Right atrium auricular region (tissue), 2 donors: ENCODE results near the gene SNX24. TPM values are rescaled to one million over a fixed set of nuclear protein-coding genes. Genes with fewer than 3 reads are reported as not detected.

ENCODE experiments used
- DNase-seq: peaks from one replicate; pipeline ENCODE4 v3.0.0-alpha.2; 2019; ENCODE audit warnings: low spot score
- H3K27ac ChIP-seq, 2 donors: fragments of 200-600 bp; sonication (generic); 1 replicate in 1 of 2; 2 replicates in 1 of 2; pipeline ENCODE4 v1.5.1; 2016 to 2019
- H3K27me3 ChIP-seq, 2 donors: fragments of 200-600 bp; sonication (generic); one replicate each; pipeline versions ENCODE4 v1.5.1 to v1.6.0; 2017 to 2019
- H3K36me3 ChIP-seq: fragments of 200-600 bp; sonication (generic); one replicate; pipeline ENCODE4 v1.5.1; 2016
- H3K4me1 ChIP-seq, 2 donors: fragments of 200-600 bp; sonication (generic); one replicate each; pipeline versions ENCODE4 v1.5.1 to v1.6.0; 2017 to 2019
- H3K4me3 ChIP-seq, 2 donors: fragments of 200-600 bp; sonication (generic); 1 replicate in 1 of 2; 2 replicates in 1 of 2; pipeline ENCODE4 v1.5.1; 2017 to 2019; ENCODE audit warnings: mild to moderate bottlenecking in 1 of 2, moderate library complexity in 1 of 2
- H3K9me3 ChIP-seq, 2 donors: fragments of 200-600 bp; sonication (generic); one replicate each; pipeline ENCODE4 v1.5.1; 2019
- total RNA-seq, 2 donors: library from RNA; depleted of rRNA; stranded (reverse); fragments of >200 nt; gene quantifications; one replicate each; pipeline ENCODE4 v1.1.0, GENCODE V29; 2016
- TF ChIP-seq, protein P1 (sequence below), 2 donors: fragments of 200-600 bp; sonication (generic); IDR thresholded peaks; one replicate each; pipeline ENCODE4 v1.5.1; 2019; ENCODE audit warnings: antibody characterized with exemption in 2 of 2

The SNX24 gene
- total RNA-seq, 2 donors from 2014 or later, result 10.8 to 13.2 TPM

GRCh38 chr5:122880749-122881148 is 35.3 kb downstream of the SNX24 start:
- Histone ChIP-seq H3K36me3 (no peaks in the 10 kb centered on the region), H3K9me3 (no peaks in the 10 kb centered on the region), H3K4me3 (no peak overlapping the region), H3K27me3 (no peaks in the 10 kb centered on the region), H3K4me1 (peaks cover 0 to 8% of the 10 kb centered on the region in 2 donors), H3K27ac (no peak overlapping the region)
- no peak for DNase-seq
- TF ChIP-seq, protein P1, sequence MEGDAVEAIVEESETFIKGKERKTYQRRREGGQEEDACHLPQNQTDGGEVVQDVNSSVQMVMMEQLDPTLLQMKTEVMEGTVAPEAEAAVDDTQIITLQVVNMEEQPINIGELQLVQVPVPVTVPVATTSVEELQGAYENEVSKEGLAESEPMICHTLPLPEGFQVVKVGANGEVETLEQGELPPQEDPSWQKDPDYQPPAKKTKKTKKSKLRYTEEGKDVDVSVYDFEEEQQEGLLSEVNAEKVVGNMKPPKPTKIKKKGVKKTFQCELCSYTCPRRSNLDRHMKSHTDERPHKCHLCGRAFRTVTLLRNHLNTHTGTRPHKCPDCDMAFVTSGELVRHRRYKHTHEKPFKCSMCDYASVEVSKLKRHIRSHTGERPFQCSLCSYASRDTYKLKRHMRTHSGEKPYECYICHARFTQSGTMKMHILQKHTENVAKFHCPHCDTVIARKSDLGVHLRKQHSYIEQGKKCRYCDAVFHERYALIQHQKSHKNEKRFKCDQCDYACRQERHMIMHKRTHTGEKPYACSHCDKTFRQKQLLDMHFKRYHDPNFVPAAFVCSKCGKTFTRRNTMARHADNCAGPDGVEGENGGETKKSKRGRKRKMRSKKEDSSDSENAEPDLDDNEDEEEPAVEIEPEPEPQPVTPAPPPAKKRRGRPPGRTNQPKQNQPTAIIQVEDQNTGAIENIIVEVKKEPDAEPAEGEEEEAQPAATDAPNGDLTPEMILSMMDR (IDR thresholded peaks at IDR 0.05), result no peak

- Histone ChIP-seq H3K27me3 (no peaks in the 10 kb centered on the region), H3K36me3 (no peaks in the 10 kb centered on the region), H3K9me3 (peaks cover 0 to 7% of the 10 kb centered on the region in 2 donors), H3K4me1 (peaks cover 0 to 8% of the 10 kb centered on the region in 2 donors), H3K4me3 (no peak overlapping the region), H3K27ac (no peak overlapping the region)
- no peak for DNase-seq
- TF ChIP-seq, protein P1 (IDR thresholded peaks at IDR 0.05), result no peak
Measured at GRCh38 chr5:122882831-122883230, 37.4 kb downstream of the SNX24 start.

DNA sequence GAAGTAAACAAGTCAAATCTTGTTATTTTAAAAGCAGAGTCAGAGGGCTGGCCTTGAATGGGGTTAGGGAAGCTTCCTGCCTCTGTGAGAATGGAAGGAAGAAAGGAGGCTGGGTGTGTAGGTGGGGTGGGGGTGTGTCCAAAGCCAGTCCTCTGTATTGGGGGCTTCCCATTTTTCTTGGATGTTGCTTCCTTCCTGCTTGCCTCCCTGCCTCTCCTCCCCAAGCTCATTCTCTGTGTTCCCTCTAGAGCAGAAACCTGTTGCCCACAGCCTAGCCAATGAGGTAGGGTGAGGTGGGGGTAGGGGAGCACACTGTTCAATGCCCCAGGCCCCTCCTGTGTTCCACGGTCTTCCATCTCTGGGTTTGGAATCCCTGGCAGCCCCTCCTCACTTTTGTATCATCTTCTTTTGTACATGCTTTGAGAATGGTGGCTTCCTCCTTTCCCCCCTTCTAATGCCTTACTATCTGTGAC is 39.7 kb downstream of the SNX24 start:
- Histone ChIP-seq H3K27ac (no peak overlapping the region), H3K9me3 (peaks cover 0 to 7% of the 10 kb centered on the region in 2 donors), H3K36me3 (no peaks in the 10 kb centered on the region), H3K4me1 (peaks cover 0 to 7% of the 10 kb centered on the region in 2 donors), H3K27me3 (no peaks in the 10 kb centered on the region), H3K4me3 (no peak overlapping the region)
- DNase-seq, result no peak
- TF ChIP-seq, protein P1 (IDR thresholded peaks at IDR 0.05), result no peak

GRCh38 chr5:122885891-122886290 is 40.5 kb downstream of the SNX24 start:
- no peak for DNase-seq
- Histone ChIP-seq H3K36me3 (no peaks in the 10 kb centered on the region), H3K9me3 (peaks cover 0 to 7% of the 10 kb centered on the region in 2 donors), H3K4me1 (no peaks in the 10 kb centered on the region), H3K4me3 (no peak overlapping the region), H3K27ac (no peak overlapping the region), H3K27me3 (no peaks in the 10 kb centered on the region)
- TF ChIP-seq, protein P1 (IDR thresholded peaks at IDR 0.05), result no peak

DNA sequence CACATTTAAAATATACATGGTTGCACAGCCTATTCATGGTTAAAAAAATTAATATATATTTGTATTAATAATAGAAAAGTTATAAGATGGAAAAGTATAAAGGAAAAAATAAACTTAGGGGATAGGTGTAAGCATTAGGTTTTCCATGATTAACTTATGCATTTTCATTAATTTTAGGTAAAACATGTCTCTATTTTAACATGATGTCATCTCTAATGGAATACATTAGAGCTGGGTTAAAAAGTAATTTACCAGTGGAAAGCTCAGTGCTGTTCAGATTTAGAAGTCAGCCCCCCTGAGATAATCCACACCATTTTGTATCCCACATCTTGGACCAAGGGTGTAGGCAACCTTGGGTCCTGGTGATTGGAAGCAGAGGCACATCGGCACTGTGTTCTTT is 49.7 kb downstream of the SNX24 start:
- H3K27me3 ChIP-seq, result no peaks in the 10 kb centered on the region
- no peaks in the 10 kb centered on the region for H3K36me3 ChIP-seq
- H3K9me3 ChIP-seq, result no peaks in the 10 kb centered on the region
- H3K4me3 ChIP-seq, result no peak overlapping the region
- no peak for DNase-seq
- no peak overlapping the region for H3K27ac ChIP-seq
- TF ChIP-seq, protein P1 (IDR thresholded peaks at IDR 0.05), result no peak
- H3K4me1 ChIP-seq, result no peaks in the 10 kb centered on the region

DNA sequence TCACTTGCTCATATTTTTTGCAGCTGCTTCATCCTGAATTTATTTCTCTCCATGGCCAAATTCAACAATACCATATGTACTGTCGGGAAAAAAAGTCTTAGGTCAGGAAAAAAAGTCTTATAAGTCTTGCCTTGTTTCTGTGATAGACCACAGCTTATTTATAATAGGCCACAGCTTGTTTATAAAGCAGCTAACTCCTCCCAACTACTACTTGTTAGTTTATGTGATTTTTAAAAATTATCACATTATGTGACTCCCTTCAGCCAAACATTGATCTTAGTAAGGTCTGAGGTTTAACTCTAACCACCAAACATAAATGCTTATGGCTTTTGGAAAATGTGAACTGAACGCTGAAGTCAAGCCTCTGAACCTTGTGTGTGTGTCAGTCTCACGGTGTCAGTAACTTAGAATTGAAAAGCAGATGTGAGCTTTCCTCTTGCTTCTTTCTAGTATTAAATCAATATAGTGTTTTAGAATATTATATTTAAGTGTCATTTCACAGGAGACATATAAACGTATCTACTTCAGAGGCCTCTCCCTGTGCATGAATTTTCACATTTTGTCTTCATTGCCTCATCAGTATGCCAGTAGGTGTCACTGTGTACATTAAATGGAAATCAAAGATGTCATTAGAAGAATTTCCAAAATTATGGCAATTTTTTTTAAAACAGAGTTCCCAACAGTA is 51.3 kb downstream of the SNX24 start:
- DNase-seq, result no peak
- H3K4me3 ChIP-seq, result no peak overlapping the region
- H3K27ac ChIP-seq, result no peak overlapping the region
- H3K27me3 ChIP-seq, result no peaks in the 10 kb centered on the region
- TF ChIP-seq, protein P1 (IDR thresholded peaks at IDR 0.05), result peak in 1 of 2 donors; percentile 69
- no peaks in the 10 kb centered on the region for H3K4me1 ChIP-seq
- no peaks in the 10 kb centered on the region for H3K9me3 ChIP-seq
- H3K36me3 ChIP-seq, result no peaks in the 10 kb centered on the region
